ENCODE results near the gene RETREG1. TPM values are rescaled to one million over a fixed set of nuclear protein-coding genes. Genes with fewer than 3 reads are reported as not detected.

RETREG1 gene
- total and polyA plus RNA-seq, 2 of the 13 experiments (the other 11 are each of a cell fraction or from before 2014, with no cell fraction given): 0.07 TPM; not detected in 1

- Histone ChIP-seq H2AFZ (ENCODE audit: low read length) (no peak overlapping the region), H4K20me1 (ENCODE audit: insufficient read depth, low read length) (no peaks in the 10 kb centered on the region), H3K36me3 (replicated peaks in 1 of 2; ENCODE audit: control insufficient read depth in 1 of 2, insufficient read depth in 2 of 2, low read length in 2 of 2) (no peaks in the 10 kb centered on the region), H3K4me2 (ENCODE audit: low read depth, low read length) (no peak overlapping the region), H3K4me1 (ENCODE audit: insufficient read depth, low read length) (no peaks in the 10 kb centered on the region), H3K9ac (ENCODE audit: insufficient read depth, low read depth, low read length) (no peak overlapping the region), H3K9me3 (ENCODE audit: low read length) (no peaks in the 10 kb centered on the region), H3K4me3 (replicated peaks in 1 of 3; ENCODE audit: insufficient read depth in 1 of 3, low read depth in 2 of 3, low read length in 3 of 3) (no peak overlapping the region), H3K27me3 (ENCODE audit: control insufficient read depth in 1 of 2, insufficient read depth in 2 of 2, low read length in 2 of 2) (peaks cover 0 to 1% of the 10 kb centered on the region in 2 experiments; a peak in 2 of 5 replicates), H3K79me2 (ENCODE audit: insufficient read depth, low read length) (no peaks in the 10 kb centered on the region), H3K27ac (ENCODE audit: extremely low read length, insufficient read depth, low read length) (no peak overlapping the region)
- FAIRE-seq: no peak
- CTCF ChIA-PET (ENCODE audit: low intra/inter-chr PET ratio, low total read pairs): no interaction called here
- DNase-seq (ENCODE audit: low spot score): no peak
- BruUV-seq (replicated peaks): no TSS peak
- in situ Hi-C loops (cut with HindIII; ENCODE audit: extremely low pct_ligation_motif_present, low pct_unique_long_range_greater_than_20kb): no loop called here
- intact Hi-C loops (cut with micrococcal nuclease; ENCODE audit: unreplicated experiment): no loop called here
- 65% methylated on average over 7 of the region's 7 CpGs for WGBS (ENCODE audit: low lambda C conversion rate)
- POLR2A ChIA-PET: no interaction called here
- ATAC-seq: no peak
- no peak for TF ChIP-seq LCORL (IDR thresholded peaks at IDR 0.05)
- TF ChIP-seq LCORL (CRISPR knock-in tag; IDR thresholded peaks at IDR 0.05): no peak
- TF ChIP-seq ZNF383 (CRISPR knock-in tag; IDR thresholded peaks at IDR 0.05; ENCODE audit: borderline replicate concordance): no peak
- no peak for TF ChIP-seq ZNF879 (CRISPR knock-in tag; IDR thresholded peaks at IDR 0.05)
- TF ChIP-seq KDM5A (IDR thresholded peaks at IDR 0.05; ENCODE audit: borderline replicate concordance, low read length): no peak
- TF ChIP-seq MLLT10 (CRISPR knock-in tag; IDR thresholded peaks at IDR 0.05): no peak
Measured at GRCh38 chr5:16529306-16529705, 87.5 kb downstream of the RETREG1 start.

DNA sequence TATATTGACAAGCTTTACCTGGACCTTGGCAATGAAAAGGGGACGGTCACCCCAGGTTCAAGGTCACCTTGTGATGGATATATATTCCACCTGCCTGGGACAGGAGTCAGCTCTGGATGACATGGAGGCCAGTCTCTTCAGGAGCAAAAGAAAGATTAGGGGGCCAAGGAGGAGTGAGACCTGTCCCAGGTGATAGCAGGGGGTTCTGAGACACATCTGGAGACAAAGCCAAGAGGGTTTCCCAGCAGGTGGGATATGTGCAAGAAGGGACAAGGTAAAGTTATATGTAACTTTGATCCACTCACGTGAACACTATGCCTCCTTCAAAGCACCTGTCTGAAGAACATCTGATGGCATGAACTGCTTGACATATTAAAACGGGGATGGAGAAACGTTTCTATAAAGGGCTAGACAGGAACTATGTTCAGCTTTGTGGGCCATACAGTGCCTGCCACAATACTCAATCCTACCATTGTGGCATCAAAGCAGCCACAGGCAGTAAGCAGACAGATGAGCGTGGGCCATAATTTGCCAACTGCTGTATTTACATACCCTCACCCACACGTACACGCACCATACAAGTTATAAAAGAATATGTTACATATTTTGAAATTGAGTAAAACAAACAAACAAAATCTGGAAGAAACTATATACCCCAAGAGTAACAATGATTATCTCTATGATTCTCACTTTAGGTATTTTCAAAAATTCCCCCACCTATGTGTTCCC lies 88.3 kb downstream of the RETREG1 start:
- Histone ChIP-seq H3K9me3 (ENCODE audit: low read length) (no peaks in the 10 kb centered on the region), H3K4me1 (ENCODE audit: insufficient read depth, low read length) (no peaks in the 10 kb centered on the region), H3K4me2 (ENCODE audit: low read depth, low read length) (no peak overlapping the region), H3K9ac (ENCODE audit: insufficient read depth, low read depth, low read length) (no peak overlapping the region), H4K20me1 (ENCODE audit: insufficient read depth, low read length) (no peaks in the 10 kb centered on the region), H3K36me3 (replicated peaks in 1 of 2; ENCODE audit: control insufficient read depth in 1 of 2, insufficient read depth in 2 of 2, low read length in 2 of 2) (no peaks in the 10 kb centered on the region), H3K27me3 (ENCODE audit: control insufficient read depth in 1 of 2, insufficient read depth in 2 of 2, low read length in 2 of 2) (peaks cover 0 to 1% of the 10 kb centered on the region in 2 experiments; a peak in 2 of 5 replicates), H3K79me2 (ENCODE audit: insufficient read depth, low read length) (no peaks in the 10 kb centered on the region), H3K4me3 (replicated peaks in 1 of 3; ENCODE audit: insufficient read depth in 1 of 3, low read depth in 2 of 3, low read length in 3 of 3) (no peak overlapping the region), H2AFZ (ENCODE audit: low read length) (no peak overlapping the region), H3K27ac (ENCODE audit: extremely low read length, insufficient read depth, low read length) (no peak overlapping the region)
- FAIRE-seq (no peak), ATAC-seq (no peak), DNase-seq (ENCODE audit: low spot score) (no peak)
- ChIA-PET POLR2A (no interaction called here), CTCF (ENCODE audit: low intra/inter-chr PET ratio, low total read pairs) (no interaction called here)
- no TSS peak for BruUV-seq (replicated peaks)
- 39% methylated on average over 7 of the region's 7 CpGs for WGBS (ENCODE audit: low lambda C conversion rate)
- intact Hi-C loops (cut with micrococcal nuclease; ENCODE audit: unreplicated experiment): no loop called here
- in situ Hi-C loops (cut with HindIII; ENCODE audit: extremely low pct_ligation_motif_present, low pct_unique_long_range_greater_than_20kb): no loop called here
- no peak for TF ChIP-seq GABPB1 (CRISPR knock-in tag; IDR thresholded peaks at IDR 0.05)
- TF ChIP-seq KLF15 (CRISPR knock-in tag; IDR thresholded peaks at IDR 0.05; ENCODE audit: borderline replicate concordance): no peak
- no peak for TF ChIP-seq ZNF567 (CRISPR knock-in tag; IDR thresholded peaks at IDR 0.05; ENCODE audit: borderline replicate concordance)
- no peak for TF ChIP-seq ARNTL (CRISPR knock-in tag; IDR thresholded peaks at IDR 0.05)
- no peak for TF ChIP-seq ZFP37 (CRISPR knock-in tag; IDR thresholded peaks at IDR 0.05; ENCODE audit: borderline replicate concordance)
- TF ChIP-seq ZNF496 (CRISPR knock-in tag; IDR thresholded peaks at IDR 0.05; ENCODE audit: insufficient replicate concordance): no peak
- TF ChIP-seq, protein P1, sequence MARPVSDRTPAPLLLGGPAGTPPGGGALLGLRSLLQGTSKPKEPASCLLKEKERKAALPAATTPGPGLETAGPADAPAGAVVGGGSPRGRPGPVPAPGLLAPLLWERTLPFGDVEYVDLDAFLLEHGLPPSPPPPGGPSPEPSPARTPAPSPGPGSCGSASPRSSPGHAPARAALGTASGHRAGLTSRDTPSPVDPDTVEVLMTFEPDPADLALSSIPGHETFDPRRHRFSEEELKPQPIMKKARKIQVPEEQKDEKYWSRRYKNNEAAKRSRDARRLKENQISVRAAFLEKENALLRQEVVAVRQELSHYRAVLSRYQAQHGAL (CRISPR knock-in tag; IDR thresholded peaks at IDR 0.05; ENCODE audit: not compliant biosample characterization): no peak
- TF ChIP-seq, protein P2, sequence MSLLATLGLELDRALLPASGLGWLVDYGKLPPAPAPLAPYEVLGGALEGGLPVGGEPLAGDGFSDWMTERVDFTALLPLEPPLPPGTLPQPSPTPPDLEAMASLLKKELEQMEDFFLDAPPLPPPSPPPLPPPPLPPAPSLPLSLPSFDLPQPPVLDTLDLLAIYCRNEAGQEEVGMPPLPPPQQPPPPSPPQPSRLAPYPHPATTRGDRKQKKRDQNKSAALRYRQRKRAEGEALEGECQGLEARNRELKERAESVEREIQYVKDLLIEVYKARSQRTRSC (CRISPR knock-in tag; IDR thresholded peaks at IDR 0.05; ENCODE audit: low read depth): no peak
- TF ChIP-seq ZNF253 (CRISPR knock-in tag; IDR thresholded peaks at IDR 0.05; ENCODE audit: borderline replicate concordance): no peak
- TF ChIP-seq TBL1XR1 (IDR thresholded peaks at IDR 0.05; ENCODE audit: borderline replicate concordance, low read length, partially characterized antibody): no peak
- no peak for TF ChIP-seq ZKSCAN5 (CRISPR knock-in tag; IDR thresholded peaks at IDR 0.05)
- TF ChIP-seq ZNF296 (CRISPR knock-in tag; conservative IDR thresholded peaks at IDR 0.05): no peak
- no peak for TF ChIP-seq ZNF44 (CRISPR knock-in tag; IDR thresholded peaks at IDR 0.05)

Measured in HepG2 (cell line).